GM23338 (cell line): ENCODE measurements around the gene ERAP2. TPM values are rescaled to one million over a fixed set of nuclear protein-coding genes. Genes with fewer than 3 reads are reported as not detected.

Experiments used
- ATAC-seq: fragments of 200-7000 bp; cut with Tn5 transposase; 3 replicates; pipeline ENCODE4 v1.9.1; 2020
- DNase-seq: peaks from one replicate; pipeline ENCODE4 v3.0.0-alpha.2; 2015; ENCODE audit warnings: low spot score
- H2AFZ ChIP-seq: fragments of 200-600 bp; sonication (generic); 2 replicates; pipeline ENCODE4 v1.8.0; 2016; ENCODE audit warnings: antibody characterized with exemption, mild to moderate bottlenecking, moderate library complexity
- H3F3A ChIP-seq: fragments of 200-600 bp; sonication (generic); replicated peaks from 2 replicates; pipeline ENCODE4 v1.8.0; 2017; ENCODE audit warnings: antibody characterized with exemption, mixed run types, low read depth
- H3K27ac ChIP-seq: fragments of 200-600 bp; sonication (generic); 2 replicates; pipeline ENCODE4 v1.6.1; 2016; ENCODE audit warnings: low read depth
- H3K27me3 ChIP-seq: fragments of 200-600 bp; sonication (generic); 2 replicates; pipeline ENCODE4 v1.8.0; 2016; ENCODE audit warnings: mild to moderate bottlenecking, mixed run types, moderate library complexity; ENCODE audit not compliant: insufficient read depth
- H3K36me3 ChIP-seq: fragments of 200-600 bp; sonication (generic); 2 replicates; pipeline ENCODE4 v1.8.0; 2016; ENCODE audit warnings: mild to moderate bottlenecking; ENCODE audit not compliant: insufficient read depth
- H3K4me1 ChIP-seq: fragments of 200-600 bp; sonication (generic); 2 replicates; pipeline ENCODE4 v1.8.0; 2016; ENCODE audit warnings: mild to moderate bottlenecking, moderate library complexity; ENCODE audit not compliant: insufficient read depth
- H3K4me2 ChIP-seq: fragments of 200-600 bp; sonication (generic); 2 replicates; pipeline ENCODE4 v1.7.1; 2017; ENCODE audit warnings: mixed run types
- H3K4me3 ChIP-seq: fragments of 200-600 bp; sonication (generic); 2 replicates; pipeline ENCODE4 v1.6.1; 2016; ENCODE audit warnings: mixed run types
- H3K79me2 ChIP-seq: fragments of 200-600 bp; sonication (generic); replicated peaks from 2 replicates; pipeline ENCODE4 v1.8.0; 2017; ENCODE audit warnings: mild to moderate bottlenecking; ENCODE audit not compliant: insufficient read depth
- H3K9me2 ChIP-seq: fragments of 200-600 bp; sonication (generic); 2 replicates; pipeline ENCODE4 v1.8.0; 2017; ENCODE audit not compliant: insufficient read depth
- H4K20me1 ChIP-seq: fragments of 200-600 bp; sonication (generic); replicated peaks from 2 replicates; pipeline ENCODE4 v1.8.0; 2017; ENCODE audit warnings: mild to moderate bottlenecking; ENCODE audit not compliant: insufficient read depth
- H3K27ac Mint-ChIP-seq: 2 replicates; pipeline ENCODE4 v1.8.0; 2020; ENCODE audit warnings: inconsistent platforms, mild to moderate bottlenecking, moderate library complexity, mixed read lengths
- H3K27me3 Mint-ChIP-seq: 3 replicates; pipeline ENCODE4 v1.8.0; 2022; ENCODE audit warnings: low read depth, mild to moderate bottlenecking, moderate library complexity, mixed read lengths, inconsistent platforms; ENCODE audit not compliant: insufficient read depth, poor library complexity
- H3K36me3 Mint-ChIP-seq: 3 replicates; pipeline ENCODE4 v1.8.0; 2021; ENCODE audit warnings: low read depth, mild to moderate bottlenecking, inconsistent platforms, moderate library complexity, mixed read lengths
- H3K4me1 Mint-ChIP-seq: 3 replicates; pipeline ENCODE4 v1.8.0; 2020; ENCODE audit warnings: mild to moderate bottlenecking, inconsistent platforms, mixed read lengths
- H3K4me3 Mint-ChIP-seq: 3 replicates; pipeline ENCODE4 v1.8.0; 2021; ENCODE audit warnings: moderate library complexity, mild to moderate bottlenecking, inconsistent platforms, mixed read lengths
- H3K9me3 Mint-ChIP-seq: 3 replicates; pipeline ENCODE4 v1.8.0; 2020; ENCODE audit warnings: moderate library complexity, mild to moderate bottlenecking, inconsistent platforms, mixed read lengths
- CREB1 ChIP-seq: fragments of 250-450 bp; sonication (Bioruptor Pico); IDR thresholded peaks from 2 replicates; pipeline ENCODE4 v1.5.0; 2020; ENCODE audit warnings: low read depth, mild to moderate bottlenecking, moderate library complexity
- EZH2phosphoT487 ChIP-seq: fragments of 200-600 bp; sonication (generic); IDR thresholded peaks from one replicate; pipeline ENCODE4 v1.8.1; 2018; ENCODE audit warnings: antibody characterized with exemption; ENCODE audit not compliant: unreplicated experiment
- JUNB ChIP-seq: IDR thresholded peaks from one replicate; pipeline ENCODE4 v1.6.1; 2016; ENCODE audit warnings: antibody characterized with exemption; ENCODE audit not compliant: unreplicated experiment
- NANOG ChIP-seq: IDR thresholded peaks from 2 replicates; pipeline ENCODE4 v1.6.1; 2016; ENCODE audit warnings: antibody characterized with exemption, borderline replicate concordance
- STAT1 ChIP-seq: IDR thresholded peaks from one replicate; pipeline ENCODE4 v1.6.1; 2016; ENCODE audit warnings: antibody characterized with exemption; ENCODE audit not compliant: unreplicated experiment
- ZNF114 ChIP-seq: fragments of 250-450 bp; sonication (Bioruptor Pico); IDR thresholded peaks from 2 replicates; pipeline ENCODE4 v1.5.0; 2020; ENCODE audit warnings: mild to moderate bottlenecking, moderate library complexity
- ZNF331 ChIP-seq: fragments of 250-450 bp; sonication (Bioruptor Pico); IDR thresholded peaks from 2 replicates; pipeline ENCODE4 v1.5.0; 2020; ENCODE audit warnings: low read depth, mild to moderate bottlenecking, moderate library complexity
- polyA plus RNA-seq: library from polyadenylated mRNA; unstranded; fragments of >200 nt; fragmentation: Nextera tagmentation; extraction: Ambion mirVana; gene quantifications from 2 replicates; pipeline ENCODE4 v1.2.1, GENCODE V29; 2016
- total RNA-seq: library from RNA; depleted of rRNA; stranded (reverse); fragments of >200 nt; shearing (Covaris generic); gene quantifications from 2 replicates; pipeline ENCODE4 v1.2.3, GENCODE V29; 2014
- TF ChIP-seq, protein P1 (sequence below): IDR thresholded peaks from 2 replicates; pipeline ENCODE4 v1.6.1; 2016; ENCODE audit warnings: antibody characterized with exemption
- TF ChIP-seq, protein P2 (sequence below): IDR thresholded peaks from one replicate; pipeline ENCODE4 v1.6.1; 2018; ENCODE audit warnings: antibody characterized with exemption; ENCODE audit not compliant: unreplicated experiment
- TF ChIP-seq, protein P3 (sequence below): fragments of 250-450 bp; sonication (Bioruptor Pico); IDR thresholded peaks from 2 replicates; pipeline ENCODE4 v1.5.0; 2020; ENCODE audit warnings: mild to moderate bottlenecking, moderate library complexity
- TF ChIP-seq, protein P4 (sequence below), 2 experiments: fragments of 200-600 bp in 1 of 2; sonication (generic) in 1 of 2; conservative IDR thresholded peaks; 2 replicates each; pipeline versions ENCODE4 v1.5.1 to v1.6.1; 2016 to 2017; ENCODE audit warnings: antibody characterized with exemption in 2 of 2, low read depth in 2 of 2, mild to moderate bottlenecking in 2 of 2, moderate library complexity in 1 of 2

ERAP2 gene
- total and polyA plus RNA-seq, 2 experiments from 2014 or later, result 0.73 TPM; not detected in 1

DNA sequence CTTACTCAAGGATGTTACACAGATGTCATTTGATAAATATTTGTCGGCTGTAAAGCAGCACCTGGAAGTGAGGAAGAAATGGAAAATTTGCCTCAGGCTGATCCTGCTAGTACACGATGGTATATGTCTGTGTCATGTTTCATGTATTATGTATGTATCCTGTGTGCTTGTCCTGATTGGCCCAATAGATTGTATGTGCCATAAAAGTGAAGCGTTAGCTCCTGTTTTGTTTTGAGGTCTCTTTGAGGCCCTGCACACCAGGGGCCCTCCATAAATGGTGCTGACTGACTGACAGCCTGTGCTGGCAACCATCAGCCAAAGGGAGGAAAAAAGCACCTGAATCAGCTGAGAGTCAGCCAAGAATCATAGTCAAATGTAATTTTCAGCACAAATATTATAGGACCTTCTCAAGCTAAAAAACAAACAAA is 47.7 kb downstream of the ERAP2 start (continued):
- TF ChIP-seq, protein P1, sequence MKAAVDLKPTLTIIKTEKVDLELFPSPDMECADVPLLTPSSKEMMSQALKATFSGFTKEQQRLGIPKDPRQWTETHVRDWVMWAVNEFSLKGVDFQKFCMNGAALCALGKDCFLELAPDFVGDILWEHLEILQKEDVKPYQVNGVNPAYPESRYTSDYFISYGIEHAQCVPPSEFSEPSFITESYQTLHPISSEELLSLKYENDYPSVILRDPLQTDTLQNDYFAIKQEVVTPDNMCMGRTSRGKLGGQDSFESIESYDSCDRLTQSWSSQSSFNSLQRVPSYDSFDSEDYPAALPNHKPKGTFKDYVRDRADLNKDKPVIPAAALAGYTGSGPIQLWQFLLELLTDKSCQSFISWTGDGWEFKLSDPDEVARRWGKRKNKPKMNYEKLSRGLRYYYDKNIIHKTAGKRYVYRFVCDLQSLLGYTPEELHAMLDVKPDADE, result no peak
- no peak for TF ChIP-seq STAT1
- TF ChIP-seq, protein P2, sequence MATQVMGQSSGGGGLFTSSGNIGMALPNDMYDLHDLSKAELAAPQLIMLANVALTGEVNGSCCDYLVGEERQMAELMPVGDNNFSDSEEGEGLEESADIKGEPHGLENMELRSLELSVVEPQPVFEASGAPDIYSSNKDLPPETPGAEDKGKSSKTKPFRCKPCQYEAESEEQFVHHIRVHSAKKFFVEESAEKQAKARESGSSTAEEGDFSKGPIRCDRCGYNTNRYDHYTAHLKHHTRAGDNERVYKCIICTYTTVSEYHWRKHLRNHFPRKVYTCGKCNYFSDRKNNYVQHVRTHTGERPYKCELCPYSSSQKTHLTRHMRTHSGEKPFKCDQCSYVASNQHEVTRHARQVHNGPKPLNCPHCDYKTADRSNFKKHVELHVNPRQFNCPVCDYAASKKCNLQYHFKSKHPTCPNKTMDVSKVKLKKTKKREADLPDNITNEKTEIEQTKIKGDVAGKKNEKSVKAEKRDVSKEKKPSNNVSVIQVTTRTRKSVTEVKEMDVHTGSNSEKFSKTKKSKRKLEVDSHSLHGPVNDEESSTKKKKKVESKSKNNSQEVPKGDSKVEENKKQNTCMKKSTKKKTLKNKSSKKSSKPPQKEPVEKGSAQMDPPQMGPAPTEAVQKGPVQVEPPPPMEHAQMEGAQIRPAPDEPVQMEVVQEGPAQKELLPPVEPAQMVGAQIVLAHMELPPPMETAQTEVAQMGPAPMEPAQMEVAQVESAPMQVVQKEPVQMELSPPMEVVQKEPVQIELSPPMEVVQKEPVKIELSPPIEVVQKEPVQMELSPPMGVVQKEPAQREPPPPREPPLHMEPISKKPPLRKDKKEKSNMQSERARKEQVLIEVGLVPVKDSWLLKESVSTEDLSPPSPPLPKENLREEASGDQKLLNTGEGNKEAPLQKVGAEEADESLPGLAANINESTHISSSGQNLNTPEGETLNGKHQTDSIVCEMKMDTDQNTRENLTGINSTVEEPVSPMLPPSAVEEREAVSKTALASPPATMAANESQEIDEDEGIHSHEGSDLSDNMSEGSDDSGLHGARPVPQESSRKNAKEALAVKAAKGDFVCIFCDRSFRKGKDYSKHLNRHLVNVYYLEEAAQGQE, result no peak
- no peak for TF ChIP-seq EZH2phosphoT487
- TF ChIP-seq JUNB, result no peak
- TF ChIP-seq ZNF114 (CRISPR knock-in tag), result no peak

DNA sequence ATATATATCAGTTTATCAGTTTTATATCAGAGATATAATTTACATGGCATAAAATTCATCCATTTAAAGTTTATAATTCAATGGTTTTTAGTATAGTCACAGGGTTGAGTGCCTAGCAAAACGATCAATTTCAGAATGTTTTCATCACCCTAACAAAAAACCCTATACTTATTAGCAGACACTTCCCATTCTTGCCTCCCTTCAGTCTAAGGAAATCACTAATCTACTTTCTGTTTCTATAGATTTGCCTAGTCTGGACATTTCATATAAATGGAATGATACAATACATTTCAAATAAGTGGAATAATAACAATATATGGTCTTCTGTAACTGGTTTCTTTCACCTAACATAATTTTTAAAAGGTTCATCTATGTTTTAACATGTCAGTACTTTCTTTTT is 50.0 kb downstream of the ERAP2 start:
- Histone ChIP-seq H2AFZ (no peak overlapping the region), H3K9me2 (no peaks in the 10 kb centered on the region), H3K79me2 (no peaks in the 10 kb centered on the region), H3K4me3 (no peak overlapping the region), H3K4me1 (no peaks in the 10 kb centered on the region), H3F3A (no peaks in the 10 kb centered on the region), H3K36me3 (no peaks in the 10 kb centered on the region), H4K20me1 (no peaks in the 10 kb centered on the region), H3K27me3 (no peaks in the 10 kb centered on the region), H3K27ac (no peak overlapping the region), H3K4me2 (no peak overlapping the region)
- Mint-ChIP-seq H3K9me3 (no peaks in the 10 kb centered on the region), H3K4me3 (no peak overlapping the region), H3K36me3 (no peaks in the 10 kb centered on the region), H3K4me1 (peaks cover 7% of the 10 kb centered on the region; the same call in 2 of the 3 replicates), H3K27me3 (peaks cover 2% of the 10 kb centered on the region), H3K27ac (no peak overlapping the region)
- no peak for ATAC-seq
- DNase-seq, result no peak
- no peak for TF ChIP-seq STAT1
- no peak for TF ChIP-seq ZNF114 (CRISPR knock-in tag)
- TF ChIP-seq, protein P1, result no peak
- TF ChIP-seq, protein P3, sequence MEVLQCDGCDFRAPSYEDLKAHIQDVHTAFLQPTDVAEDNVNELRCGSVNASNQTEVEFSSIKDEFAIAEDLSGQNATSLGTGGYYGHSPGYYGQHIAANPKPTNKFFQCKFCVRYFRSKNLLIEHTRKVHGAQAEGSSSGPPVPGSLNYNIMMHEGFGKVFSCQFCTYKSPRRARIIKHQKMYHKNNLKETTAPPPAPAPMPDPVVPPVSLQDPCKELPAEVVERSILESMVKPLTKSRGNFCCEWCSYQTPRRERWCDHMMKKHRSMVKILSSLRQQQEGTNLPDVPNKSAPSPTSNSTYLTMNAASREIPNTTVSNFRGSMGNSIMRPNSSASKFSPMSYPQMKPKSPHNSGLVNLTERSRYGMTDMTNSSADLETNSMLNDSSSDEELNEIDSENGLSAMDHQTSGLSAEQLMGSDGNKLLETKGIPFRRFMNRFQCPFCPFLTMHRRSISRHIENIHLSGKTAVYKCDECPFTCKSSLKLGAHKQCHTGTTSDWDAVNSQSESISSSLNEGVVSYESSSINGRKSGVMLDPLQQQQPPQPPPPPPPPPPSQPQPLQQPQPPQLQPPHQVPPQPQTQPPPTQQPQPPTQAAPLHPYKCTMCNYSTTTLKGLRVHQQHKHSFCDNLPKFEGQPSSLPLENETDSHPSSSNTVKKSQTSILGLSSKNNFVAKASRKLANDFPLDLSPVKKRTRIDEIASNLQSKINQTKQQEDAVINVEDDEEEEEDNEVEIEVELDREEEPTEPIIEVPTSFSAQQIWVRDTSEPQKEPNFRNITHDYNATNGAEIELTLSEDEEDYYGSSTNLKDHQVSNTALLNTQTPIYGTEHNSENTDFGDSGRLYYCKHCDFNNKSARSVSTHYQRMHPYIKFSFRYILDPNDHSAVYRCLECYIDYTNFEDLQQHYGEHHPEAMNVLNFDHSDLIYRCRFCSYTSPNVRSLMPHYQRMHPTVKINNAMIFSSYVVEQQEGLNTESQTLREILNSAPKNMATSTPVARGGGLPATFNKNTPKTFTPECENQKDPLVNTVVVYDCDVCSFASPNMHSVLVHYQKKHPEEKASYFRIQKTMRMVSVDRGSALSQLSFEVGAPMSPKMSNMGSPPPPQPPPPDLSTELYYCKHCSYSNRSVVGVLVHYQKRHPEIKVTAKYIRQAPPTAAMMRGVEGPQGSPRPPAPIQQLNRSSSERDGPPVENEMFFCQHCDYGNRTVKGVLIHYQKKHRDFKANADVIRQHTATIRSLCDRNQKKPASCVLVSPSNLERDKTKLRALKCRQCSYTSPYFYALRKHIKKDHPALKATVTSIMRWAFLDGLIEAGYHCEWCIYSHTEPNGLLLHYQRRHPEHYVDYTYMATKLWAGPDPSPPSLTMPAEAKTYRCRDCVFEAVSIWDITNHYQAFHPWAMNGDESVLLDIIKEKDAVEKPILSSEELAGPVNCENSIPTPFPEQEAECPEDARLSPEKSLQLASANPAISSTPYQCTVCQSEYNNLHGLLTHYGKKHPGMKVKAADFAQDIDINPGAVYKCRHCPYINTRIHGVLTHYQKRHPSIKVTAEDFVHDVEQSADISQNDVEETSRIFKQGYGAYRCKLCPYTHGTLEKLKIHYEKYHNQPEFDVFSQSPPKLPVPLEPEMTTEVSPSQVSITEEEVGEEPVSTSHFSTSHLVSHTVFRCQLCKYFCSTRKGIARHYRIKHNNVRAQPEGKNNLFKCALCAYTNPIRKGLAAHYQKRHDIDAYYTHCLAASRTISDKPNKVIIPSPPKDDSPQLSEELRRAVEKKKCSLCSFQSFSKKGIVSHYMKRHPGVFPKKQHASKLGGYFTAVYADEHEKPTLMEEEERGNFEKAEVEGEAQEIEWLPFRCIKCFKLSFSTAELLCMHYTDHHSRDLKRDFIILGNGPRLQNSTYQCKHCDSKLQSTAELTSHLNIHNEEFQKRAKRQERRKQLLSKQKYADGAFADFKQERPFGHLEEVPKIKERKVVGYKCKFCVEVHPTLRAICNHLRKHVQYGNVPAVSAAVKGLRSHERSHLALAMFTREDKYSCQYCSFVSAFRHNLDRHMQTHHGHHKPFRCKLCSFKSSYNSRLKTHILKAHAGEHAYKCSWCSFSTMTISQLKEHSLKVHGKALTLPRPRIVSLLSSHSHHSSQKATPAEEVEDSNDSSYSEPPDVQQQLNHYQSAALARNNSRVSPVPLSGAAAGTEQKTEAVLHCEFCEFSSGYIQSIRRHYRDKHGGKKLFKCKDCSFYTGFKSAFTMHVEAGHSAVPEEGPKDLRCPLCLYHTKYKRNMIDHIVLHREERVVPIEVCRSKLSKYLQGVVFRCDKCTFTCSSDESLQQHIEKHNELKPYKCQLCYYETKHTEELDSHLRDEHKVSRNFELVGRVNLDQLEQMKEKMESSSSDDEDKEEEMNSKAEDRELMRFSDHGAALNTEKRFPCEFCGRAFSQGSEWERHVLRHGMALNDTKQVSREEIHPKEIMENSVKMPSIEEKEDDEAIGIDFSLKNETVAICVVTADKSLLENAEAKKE, result no peak
- no peak for TF ChIP-seq ZNF331 (CRISPR knock-in tag)
- TF ChIP-seq, protein P4, sequence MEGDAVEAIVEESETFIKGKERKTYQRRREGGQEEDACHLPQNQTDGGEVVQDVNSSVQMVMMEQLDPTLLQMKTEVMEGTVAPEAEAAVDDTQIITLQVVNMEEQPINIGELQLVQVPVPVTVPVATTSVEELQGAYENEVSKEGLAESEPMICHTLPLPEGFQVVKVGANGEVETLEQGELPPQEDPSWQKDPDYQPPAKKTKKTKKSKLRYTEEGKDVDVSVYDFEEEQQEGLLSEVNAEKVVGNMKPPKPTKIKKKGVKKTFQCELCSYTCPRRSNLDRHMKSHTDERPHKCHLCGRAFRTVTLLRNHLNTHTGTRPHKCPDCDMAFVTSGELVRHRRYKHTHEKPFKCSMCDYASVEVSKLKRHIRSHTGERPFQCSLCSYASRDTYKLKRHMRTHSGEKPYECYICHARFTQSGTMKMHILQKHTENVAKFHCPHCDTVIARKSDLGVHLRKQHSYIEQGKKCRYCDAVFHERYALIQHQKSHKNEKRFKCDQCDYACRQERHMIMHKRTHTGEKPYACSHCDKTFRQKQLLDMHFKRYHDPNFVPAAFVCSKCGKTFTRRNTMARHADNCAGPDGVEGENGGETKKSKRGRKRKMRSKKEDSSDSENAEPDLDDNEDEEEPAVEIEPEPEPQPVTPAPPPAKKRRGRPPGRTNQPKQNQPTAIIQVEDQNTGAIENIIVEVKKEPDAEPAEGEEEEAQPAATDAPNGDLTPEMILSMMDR (conservative IDR thresholded peaks at IDR 0.05; ENCODE audit: low read depth in 2 of 2), result no peak
- TF ChIP-seq JUNB, result no peak
- no peak for TF ChIP-seq EZH2phosphoT487
- no peak for TF ChIP-seq NANOG
- TF ChIP-seq CREB1 (CRISPR knock-in tag), result no peak
